ENCODE results near the gene TP63. TPM values are rescaled to one million over a fixed set of nuclear protein-coding genes. Genes with fewer than 3 reads are reported as not detected.
A peak's percentile ranks its signal among the peaks of the same experiment; 100 is the strongest.

The TP63 gene
- total and polyA plus RNA-seq, 2 donors (not counting 3 experiments of a cell fraction or from before 2014, with no cell fraction given), result not detected

DNA sequence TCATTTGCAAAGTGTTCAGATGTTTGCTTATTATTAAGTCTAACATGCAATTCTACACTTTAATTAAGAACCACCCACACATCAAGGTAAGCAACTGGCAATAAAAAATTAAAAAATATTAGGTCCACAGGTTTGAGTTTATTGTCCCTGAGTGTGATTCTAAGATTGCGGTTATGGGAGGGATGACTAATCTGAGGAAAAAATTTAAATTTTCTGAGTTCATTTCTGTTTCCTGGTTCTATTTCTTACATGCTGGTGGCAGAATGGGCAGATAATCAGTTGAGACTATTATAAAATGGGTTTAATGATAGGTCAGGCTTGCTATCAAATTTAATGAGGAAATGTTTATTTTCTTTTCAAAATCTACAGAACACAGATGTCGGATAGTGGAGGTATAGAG lies 105.9 kb downstream of the TP63 start:
- FAIRE-seq (no peak), DNase-seq (ENCODE audit: low read depth, low spot score) (peak; percentile 6)
- H3K9ac ChIP-seq (replicated peaks; ENCODE audit: extremely low read depth, insufficient read depth, low read length), result no peak overlapping the region
- H3K4me1 ChIP-seq (ENCODE audit: control insufficient read depth, extremely low read depth, insufficient read depth, low read length), result no peaks in the 10 kb centered on the region
- no peak overlapping the region for H3K27ac ChIP-seq (ENCODE audit: insufficient read depth, low read depth, low read length)
- H3K9me3 ChIP-seq (replicated peaks; ENCODE audit: control insufficient read depth, insufficient read depth, low read length), result no peaks in the 10 kb centered on the region
- no peak overlapping the region for H3K4me2 ChIP-seq (ENCODE audit: insufficient read depth, low read length)
- H3K79me2 ChIP-seq (ENCODE audit: control insufficient read depth, insufficient read depth, low read length), result no peaks in the 10 kb centered on the region
- ChIA-PET CTCF (interaction anchor here (0.9 kb wide), 1 partner anchor 212 kb away, joined by 3 read pairs; no protein-coding TSS in a partner anchor), POLR2A (no interaction called here)
- H3K4me3 ChIP-seq (replicated peaks in 1 of 3; ENCODE audit: insufficient read depth in 1 of 3, low read depth in 1 of 3, low read length in 3 of 3), result no peak overlapping the region
- H2AFZ ChIP-seq (ENCODE audit: low read depth, low read length), result no peak overlapping the region
- dilution Hi-C loops (cut with MboI; ENCODE audit: extremely low pct_ligation_motif_present, low sequenced_read_pairs) (no loop called here), intact Hi-C loops (cut with micrococcal nuclease) (no loop called here)
- no peaks in the 10 kb centered on the region for H4K20me1 ChIP-seq (replicated peaks; ENCODE audit: control insufficient read depth, extremely low read depth, insufficient read depth, low read length)
- TF ChIP-seq GATA2 (IDR thresholded peaks at IDR 0.05; ENCODE audit: insufficient read depth, insufficient read length, low read depth, low read length) (no peak), FOS (IDR thresholded peaks at IDR 0.05; ENCODE audit: borderline replicate concordance, insufficient read depth, low read length) (peak; percentile 13)
- H3K36me3 ChIP-seq (ENCODE audit: control insufficient read depth in 2 of 2, extremely low read depth in 1 of 2, insufficient read depth in 2 of 2, low read length in 2 of 2), result no peaks in the 10 kb centered on the region
- H3K9me1 ChIP-seq (replicated peaks; ENCODE audit: control insufficient read depth, extremely low read depth, insufficient read depth, low read length), result no peaks in the 10 kb centered on the region
- H3K27me3 ChIP-seq (ENCODE audit: control insufficient read depth in 2 of 2, insufficient read depth in 2 of 2, low read length in 2 of 2), result no peaks in the 10 kb centered on the region
- no TSS peak for BruUV-seq (replicated peaks)

DNA sequence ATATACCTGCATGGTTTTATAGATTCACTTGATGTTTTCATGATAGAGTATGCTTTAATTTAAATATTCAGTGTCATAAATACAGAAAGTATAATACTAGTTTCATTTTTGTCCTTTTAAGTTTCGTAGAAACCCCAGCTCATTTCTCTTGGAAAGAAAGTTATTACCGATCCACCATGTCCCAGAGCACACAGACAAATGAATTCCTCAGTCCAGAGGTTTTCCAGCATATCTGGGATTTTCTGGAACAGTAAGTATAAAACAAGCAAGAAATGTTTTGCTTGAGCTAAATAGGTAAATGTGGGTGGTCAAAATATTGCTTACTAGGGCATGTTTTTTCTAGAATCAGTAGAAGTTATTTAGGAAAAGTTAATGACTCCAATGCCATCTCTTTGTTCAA lies 106.4 kb downstream of the TP63 start:
- BruUV-seq (replicated peaks), result no TSS peak
- H3K27ac ChIP-seq (ENCODE audit: insufficient read depth, low read depth, low read length), result no peak overlapping the region
- H3K27me3 ChIP-seq (ENCODE audit: control insufficient read depth in 2 of 2, insufficient read depth in 2 of 2, low read length in 2 of 2), result no peaks in the 10 kb centered on the region
- no peak overlapping the region for H3K4me2 ChIP-seq (ENCODE audit: insufficient read depth, low read length)
- no peak overlapping the region for H2AFZ ChIP-seq (ENCODE audit: low read depth, low read length)
- no peaks in the 10 kb centered on the region for H3K9me3 ChIP-seq (replicated peaks; ENCODE audit: control insufficient read depth, insufficient read depth, low read length)
- no peaks in the 10 kb centered on the region for H3K36me3 ChIP-seq (ENCODE audit: control insufficient read depth in 2 of 2, extremely low read depth in 1 of 2, insufficient read depth in 2 of 2, low read length in 2 of 2)
- CTCF ChIA-PET, result interaction anchor here (0.9 kb wide), 1 partner anchor 211 kb away, joined by 3 read pairs; no protein-coding TSS in a partner anchor
- no peaks in the 10 kb centered on the region for H3K9me1 ChIP-seq (replicated peaks; ENCODE audit: control insufficient read depth, extremely low read depth, insufficient read depth, low read length)
- DNase-seq (ENCODE audit: low read depth, low spot score) (no peak), FAIRE-seq (no peak)
- intact Hi-C loops (cut with micrococcal nuclease) (no loop called here), dilution Hi-C loops (cut with MboI; ENCODE audit: extremely low pct_ligation_motif_present, low sequenced_read_pairs) (no loop called here)
- POLR2A ChIA-PET, result no interaction called here
- no peaks in the 10 kb centered on the region for H3K79me2 ChIP-seq (ENCODE audit: control insufficient read depth, insufficient read depth, low read length)
- no peak overlapping the region for H3K9ac ChIP-seq (replicated peaks; ENCODE audit: extremely low read depth, insufficient read depth, low read length)
- TF ChIP-seq, protein P1, sequence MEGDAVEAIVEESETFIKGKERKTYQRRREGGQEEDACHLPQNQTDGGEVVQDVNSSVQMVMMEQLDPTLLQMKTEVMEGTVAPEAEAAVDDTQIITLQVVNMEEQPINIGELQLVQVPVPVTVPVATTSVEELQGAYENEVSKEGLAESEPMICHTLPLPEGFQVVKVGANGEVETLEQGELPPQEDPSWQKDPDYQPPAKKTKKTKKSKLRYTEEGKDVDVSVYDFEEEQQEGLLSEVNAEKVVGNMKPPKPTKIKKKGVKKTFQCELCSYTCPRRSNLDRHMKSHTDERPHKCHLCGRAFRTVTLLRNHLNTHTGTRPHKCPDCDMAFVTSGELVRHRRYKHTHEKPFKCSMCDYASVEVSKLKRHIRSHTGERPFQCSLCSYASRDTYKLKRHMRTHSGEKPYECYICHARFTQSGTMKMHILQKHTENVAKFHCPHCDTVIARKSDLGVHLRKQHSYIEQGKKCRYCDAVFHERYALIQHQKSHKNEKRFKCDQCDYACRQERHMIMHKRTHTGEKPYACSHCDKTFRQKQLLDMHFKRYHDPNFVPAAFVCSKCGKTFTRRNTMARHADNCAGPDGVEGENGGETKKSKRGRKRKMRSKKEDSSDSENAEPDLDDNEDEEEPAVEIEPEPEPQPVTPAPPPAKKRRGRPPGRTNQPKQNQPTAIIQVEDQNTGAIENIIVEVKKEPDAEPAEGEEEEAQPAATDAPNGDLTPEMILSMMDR (IDR thresholded peaks at IDR 0.05; ENCODE audit: extremely low read depth in 1 of 2, insufficient read depth in 1 of 2, low read depth in 1 of 2, low read length in 2 of 2), result no peak
- TF ChIP-seq, protein P2, sequence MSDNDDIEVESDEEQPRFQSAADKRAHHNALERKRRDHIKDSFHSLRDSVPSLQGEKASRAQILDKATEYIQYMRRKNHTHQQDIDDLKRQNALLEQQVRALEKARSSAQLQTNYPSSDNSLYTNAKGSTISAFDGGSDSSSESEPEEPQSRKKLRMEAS (IDR thresholded peaks at IDR 0.05; ENCODE audit: insufficient read depth, insufficient read length), result no peak
- TF ChIP-seq FOS (IDR thresholded peaks at IDR 0.05; ENCODE audit: borderline replicate concordance, insufficient read depth, low read length) (no peak), POLR2A (IDR thresholded peaks at IDR 0.05; ENCODE audit: low read depth, low read length) (no peak), GATA2 (IDR thresholded peaks at IDR 0.05; ENCODE audit: insufficient read depth, insufficient read length, low read depth, low read length) (no peak), POLR2AphosphoS5 (IDR thresholded peaks at IDR 0.05; ENCODE audit: insufficient read depth, low read depth, low read length) (no peak), JUN (IDR thresholded peaks at IDR 0.05; ENCODE audit: borderline replicate concordance, insufficient read depth, insufficient read length, low read depth) (no peak), MYC (IDR thresholded peaks at IDR 0.05; ENCODE audit: low read depth, low read length) (no peak), EZH2 (IDR thresholded peaks at IDR 0.05; ENCODE audit: borderline replicate concordance, low read depth, low read length, severe bottlenecking) (no peak)
- H4K20me1 ChIP-seq (replicated peaks; ENCODE audit: control insufficient read depth, extremely low read depth, insufficient read depth, low read length), result no peaks in the 10 kb centered on the region
- no peak overlapping the region for H3K4me3 ChIP-seq (replicated peaks in 1 of 3; ENCODE audit: insufficient read depth in 1 of 3, low read depth in 1 of 3, low read length in 3 of 3)
- H3K4me1 ChIP-seq (ENCODE audit: control insufficient read depth, extremely low read depth, insufficient read depth, low read length), result no peaks in the 10 kb centered on the region

All from endothelial cell of umbilical vein (primary cell).